Activated naive CD4-positive, alpha-beta T cell treated with anti-CD3 and anti-CD28 coated beads, Interleukin-2, amount 50 U/mL, for 24 hours (primary cell): Measurements from ENCODE around the gene TMEM201.

Experiments used
- H3K27ac Mint-ChIP-seq: one replicate; pipeline ENCODE4 v1.8.0; 2021; ENCODE audit warnings: mild to moderate bottlenecking, mixed read lengths
- H3K27me3 Mint-ChIP-seq: one replicate; pipeline ENCODE4 v1.8.0; 2021; ENCODE audit warnings: mixed read lengths
- H3K36me3 Mint-ChIP-seq: one replicate; pipeline ENCODE4 v1.8.0; 2021; ENCODE audit warnings: mixed read lengths
- H3K4me1 Mint-ChIP-seq: one replicate; pipeline ENCODE4 v1.8.0; 2021; ENCODE audit warnings: mixed read lengths
- H3K4me3 Mint-ChIP-seq: one replicate; pipeline ENCODE4 v1.8.0; 2021; ENCODE audit warnings: mild to moderate bottlenecking, mixed read lengths
- H3K9me3 Mint-ChIP-seq: one replicate; pipeline ENCODE4 v1.8.0; 2021; ENCODE audit warnings: mixed read lengths

The TMEM201 gene

DNA sequence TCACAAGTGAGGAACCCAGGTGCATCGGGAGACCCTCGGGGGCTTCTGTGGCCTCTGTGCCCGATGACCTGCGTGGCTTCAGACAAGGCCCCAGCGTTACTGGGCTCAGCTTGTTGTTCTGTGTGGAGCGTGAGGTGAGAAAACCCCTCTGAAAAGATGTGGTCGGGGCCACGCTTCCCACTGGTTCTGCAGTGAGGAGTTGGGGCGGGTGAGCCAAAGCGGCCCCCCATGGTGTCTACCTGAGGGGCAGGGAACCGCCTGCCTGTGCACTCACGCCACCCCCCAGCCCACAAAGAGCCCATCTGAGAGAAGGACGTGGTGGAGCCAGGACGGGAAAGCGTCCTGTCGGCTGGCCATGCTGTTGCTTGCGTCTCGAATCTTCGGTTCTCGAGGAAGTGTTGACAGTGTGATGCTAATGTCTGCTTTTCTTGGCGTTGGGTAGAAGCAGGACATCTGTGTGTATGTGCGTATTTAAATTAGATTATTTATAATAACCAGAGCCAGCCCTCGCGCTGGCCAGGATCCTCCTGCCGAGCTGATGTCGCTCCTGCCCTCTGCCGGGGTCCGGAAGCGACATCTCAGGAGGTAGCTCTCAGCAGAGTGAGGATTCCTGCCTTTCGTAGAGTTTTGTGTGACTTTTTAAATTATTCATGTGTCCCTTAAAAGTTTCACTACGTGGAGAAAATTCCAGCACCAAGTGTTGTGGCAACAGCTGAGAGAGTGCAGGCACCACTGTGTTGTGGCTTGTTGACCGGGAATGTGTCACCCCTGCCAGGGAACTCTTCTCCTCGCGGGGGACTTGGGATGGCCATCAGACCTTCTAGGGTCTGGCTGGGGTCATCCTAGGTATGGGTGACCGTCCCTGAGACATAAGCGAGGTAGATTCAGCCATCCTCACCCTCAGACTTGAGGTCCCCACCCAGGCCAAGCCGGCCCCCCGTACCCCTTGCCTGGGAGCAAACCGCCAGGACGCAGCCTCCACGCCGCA, 15.3 kb downstream of the TMEM201 start:
- Mint-ChIP-seq H3K9me3 (no peaks in the 10 kb centered on the region), H3K27me3 (no peaks in the 10 kb centered on the region), H3K27ac (no peak overlapping the region), H3K4me1 (no peaks in the 10 kb centered on the region), H3K36me3 (no peaks in the 10 kb centered on the region), H3K4me3 (no peak overlapping the region)

DNA sequence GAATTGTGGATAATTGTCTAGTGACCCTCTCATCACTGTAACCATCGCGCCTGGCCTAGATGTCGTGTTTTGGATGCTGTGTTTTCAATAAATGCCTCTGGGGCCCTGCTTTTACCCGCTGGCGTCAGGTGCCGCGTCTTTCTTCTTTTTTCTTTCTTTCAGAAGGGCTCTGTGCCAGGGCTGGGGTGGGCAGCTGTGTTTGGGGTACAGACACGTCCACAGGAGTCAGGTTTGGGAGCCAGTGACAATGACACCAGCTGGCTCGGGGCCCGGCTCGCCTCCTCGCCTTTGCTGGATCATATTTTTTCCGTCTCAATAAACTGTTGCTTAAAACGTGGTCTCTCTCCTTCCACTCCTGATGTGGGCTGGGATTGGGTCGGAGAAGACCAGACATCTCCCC, 16.1 kb downstream of the TMEM201 start:
- Mint-ChIP-seq H3K4me3 (no peak overlapping the region), H3K9me3 (no peaks in the 10 kb centered on the region), H3K36me3 (no peaks in the 10 kb centered on the region), H3K4me1 (no peaks in the 10 kb centered on the region), H3K27me3 (no peaks in the 10 kb centered on the region), H3K27ac (no peak overlapping the region)

DNA sequence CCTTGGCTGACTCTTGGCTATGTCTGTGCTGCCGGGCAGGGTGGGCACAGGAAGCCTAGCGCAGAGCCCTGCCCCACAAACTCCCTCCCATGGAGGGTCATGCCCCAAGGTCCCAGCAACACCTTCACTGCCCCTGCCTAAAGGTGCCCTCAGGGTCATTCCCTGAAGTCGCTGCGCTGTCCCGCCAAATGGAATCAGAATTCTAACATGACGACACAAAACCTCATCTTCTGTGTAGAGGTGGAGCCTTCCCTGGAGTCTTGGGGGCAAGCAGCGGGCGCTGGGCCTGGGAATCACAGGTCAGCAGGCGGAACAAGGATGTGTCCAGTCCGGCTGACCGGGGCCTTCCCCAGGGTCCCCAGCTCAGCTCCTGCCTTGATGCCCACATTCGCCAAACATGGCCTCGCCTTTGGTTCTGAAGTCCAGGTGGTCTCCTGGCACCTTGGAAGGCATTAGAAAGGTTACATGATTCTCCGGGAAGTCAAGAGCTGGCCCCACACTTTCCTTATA, 17.3 kb downstream of the TMEM201 start:
- Mint-ChIP-seq H3K27me3 (no peaks in the 10 kb centered on the region), H3K36me3 (no peaks in the 10 kb centered on the region), H3K27ac (no peak overlapping the region), H3K9me3 (no peaks in the 10 kb centered on the region), H3K4me3 (no peak overlapping the region), H3K4me1 (no peaks in the 10 kb centered on the region)

DNA sequence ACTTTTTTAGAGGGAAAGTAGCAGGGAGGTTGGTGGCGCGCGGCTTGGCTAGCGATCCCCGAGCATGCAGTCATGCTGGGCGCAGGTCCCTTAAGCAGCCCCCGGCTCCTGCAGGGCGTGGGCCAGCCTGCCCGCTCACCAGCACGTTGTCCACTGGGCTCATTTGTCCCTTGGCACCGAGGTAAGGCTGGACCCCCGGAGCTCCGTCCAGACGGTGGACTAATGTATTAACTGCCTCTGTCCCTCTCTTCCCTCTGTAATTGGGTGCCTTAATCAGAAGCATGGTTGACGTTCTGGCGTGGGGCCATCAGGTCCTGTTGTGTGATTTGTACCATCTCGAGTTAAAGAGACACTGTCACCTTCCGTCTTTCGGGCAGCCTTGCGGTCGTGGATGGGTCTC, 17.7 kb downstream of the TMEM201 start:
- Mint-ChIP-seq H3K27me3 (no peaks in the 10 kb centered on the region), H3K27ac (no peak overlapping the region), H3K4me1 (no peaks in the 10 kb centered on the region), H3K4me3 (no peak overlapping the region), H3K9me3 (no peaks in the 10 kb centered on the region), H3K36me3 (no peaks in the 10 kb centered on the region)

DNA sequence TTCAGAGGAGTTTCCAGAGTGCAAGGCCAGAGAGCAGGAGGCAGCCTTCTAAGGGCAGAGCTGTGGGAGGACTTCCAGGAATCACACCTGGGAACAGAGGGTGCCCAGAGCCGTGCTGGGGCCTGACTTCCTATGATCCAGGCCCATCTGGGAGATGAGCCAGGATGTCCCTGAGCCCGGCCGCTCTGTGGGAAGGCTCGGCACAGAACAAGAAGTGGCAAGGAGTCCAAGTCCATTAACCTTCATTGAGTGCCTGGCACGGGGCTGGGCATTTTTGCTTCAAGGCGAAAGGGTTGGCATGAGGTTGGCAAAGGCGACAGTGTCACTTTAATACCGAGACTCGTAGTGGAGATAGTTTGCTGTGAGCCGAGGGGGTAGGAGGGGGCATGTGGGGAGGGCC, 18.2 kb downstream of the TMEM201 start:
- Mint-ChIP-seq H3K4me3 (no peak overlapping the region), H3K36me3 (no peaks in the 10 kb centered on the region), H3K27ac (no peak overlapping the region), H3K27me3 (no peaks in the 10 kb centered on the region), H3K4me1 (no peaks in the 10 kb centered on the region), H3K9me3 (no peaks in the 10 kb centered on the region)

DNA sequence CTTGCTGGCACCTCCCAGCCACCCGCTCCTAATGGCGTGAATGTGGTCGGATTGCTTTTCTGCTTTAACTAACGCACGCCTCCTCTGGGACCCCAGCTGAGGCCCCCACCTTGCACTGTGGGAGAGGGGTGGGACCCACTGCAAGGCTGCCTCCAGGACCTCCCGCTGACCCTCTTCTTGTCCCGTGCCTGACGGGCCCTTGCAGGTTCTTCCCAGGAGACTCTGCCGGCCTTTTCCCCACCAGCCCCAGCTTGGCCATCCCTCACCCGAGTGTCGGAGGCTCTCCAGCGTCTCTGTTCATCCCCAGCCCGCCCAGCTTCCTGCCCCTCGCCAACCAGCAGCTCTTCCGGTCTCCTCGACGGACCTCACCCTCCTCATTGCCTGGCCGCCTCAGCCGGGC, 18.6 kb downstream of the TMEM201 start:
- no peaks in the 10 kb centered on the region for H3K27me3 Mint-ChIP-seq
- H3K36me3 Mint-ChIP-seq: no peaks in the 10 kb centered on the region
- H3K27ac Mint-ChIP-seq: no peak overlapping the region
- H3K9me3 Mint-ChIP-seq: no peaks in the 10 kb centered on the region
- no peak overlapping the region for H3K4me3 Mint-ChIP-seq
- no peaks in the 10 kb centered on the region for H3K4me1 Mint-ChIP-seq

DNA sequence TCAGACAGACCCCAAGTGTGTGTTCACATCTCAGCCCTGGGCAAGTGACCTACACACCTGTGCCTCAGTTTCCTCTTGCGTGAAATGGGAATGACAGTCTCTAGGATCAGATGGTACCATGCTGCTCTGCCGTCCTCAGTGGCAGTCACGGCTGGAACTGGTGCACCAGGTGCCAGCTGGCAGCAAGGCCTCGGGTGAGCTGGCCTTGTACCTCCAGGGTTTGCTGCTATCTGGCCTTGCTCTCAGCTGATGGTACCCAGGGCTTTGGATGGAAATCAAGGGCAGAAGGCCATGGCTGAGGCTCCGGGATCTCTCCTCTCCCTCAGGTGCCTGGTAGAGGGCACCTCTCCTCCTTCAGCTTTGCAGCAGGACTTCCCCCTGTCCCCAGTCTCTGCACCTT, 21.3 kb downstream of the TMEM201 start:
- Mint-ChIP-seq H3K9me3 (no peaks in the 10 kb centered on the region), H3K4me3 (no peak overlapping the region), H3K36me3 (no peaks in the 10 kb centered on the region), H3K4me1 (no peaks in the 10 kb centered on the region), H3K27me3 (no peaks in the 10 kb centered on the region), H3K27ac (no peak overlapping the region)

DNA sequence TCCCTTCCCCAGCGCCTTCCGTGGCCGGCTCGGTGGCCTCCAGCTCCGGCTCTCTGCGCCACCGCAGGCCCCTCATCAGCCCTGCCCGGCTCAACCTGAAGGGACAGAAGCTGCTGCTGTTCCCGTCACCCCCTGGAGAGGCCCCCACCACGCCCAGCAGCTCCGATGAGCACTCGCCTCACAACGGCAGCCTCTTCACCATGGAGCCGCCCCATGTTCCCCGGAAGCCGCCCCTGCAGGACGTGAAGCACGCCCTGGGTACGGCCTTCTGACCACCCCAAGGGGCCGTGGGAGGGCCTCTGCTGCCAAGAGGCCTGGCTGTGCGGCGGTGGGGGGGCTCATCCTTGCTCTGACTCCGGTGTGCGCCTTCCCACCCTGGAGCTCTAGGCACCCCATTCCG, 21.8 kb downstream of the TMEM201 start:
- Mint-ChIP-seq H3K4me3 (no peak overlapping the region), H3K27ac (no peak overlapping the region), H3K27me3 (no peaks in the 10 kb centered on the region), H3K36me3 (no peaks in the 10 kb centered on the region), H3K4me1 (no peaks in the 10 kb centered on the region), H3K9me3 (no peaks in the 10 kb centered on the region)

DNA sequence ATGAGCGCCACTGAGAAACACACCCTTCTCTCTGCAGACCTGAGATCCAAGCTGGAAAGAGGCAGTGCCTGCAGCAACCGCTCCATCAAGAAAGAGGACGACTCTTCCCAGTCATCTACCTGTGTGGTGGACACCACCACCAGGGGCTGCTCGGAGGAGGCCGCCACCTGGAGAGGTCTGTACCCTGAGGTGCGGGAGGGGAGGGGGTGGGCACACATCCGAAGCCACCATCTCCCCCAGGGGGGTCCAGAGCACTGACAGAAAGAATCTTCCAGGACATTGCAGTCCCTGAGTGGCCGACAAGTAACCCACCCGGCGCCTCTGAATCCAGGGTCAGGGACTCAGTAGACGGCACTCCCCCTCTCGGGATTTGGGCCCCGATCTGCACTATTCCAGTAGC, 23.0 kb downstream of the TMEM201 start:
- H3K4me1 Mint-ChIP-seq: no peaks in the 10 kb centered on the region
- H3K4me3 Mint-ChIP-seq: no peak overlapping the region
- H3K36me3 Mint-ChIP-seq: no peaks in the 10 kb centered on the region
- no peak overlapping the region for H3K27ac Mint-ChIP-seq
- H3K9me3 Mint-ChIP-seq: no peaks in the 10 kb centered on the region
- H3K27me3 Mint-ChIP-seq: no peaks in the 10 kb centered on the region

DNA sequence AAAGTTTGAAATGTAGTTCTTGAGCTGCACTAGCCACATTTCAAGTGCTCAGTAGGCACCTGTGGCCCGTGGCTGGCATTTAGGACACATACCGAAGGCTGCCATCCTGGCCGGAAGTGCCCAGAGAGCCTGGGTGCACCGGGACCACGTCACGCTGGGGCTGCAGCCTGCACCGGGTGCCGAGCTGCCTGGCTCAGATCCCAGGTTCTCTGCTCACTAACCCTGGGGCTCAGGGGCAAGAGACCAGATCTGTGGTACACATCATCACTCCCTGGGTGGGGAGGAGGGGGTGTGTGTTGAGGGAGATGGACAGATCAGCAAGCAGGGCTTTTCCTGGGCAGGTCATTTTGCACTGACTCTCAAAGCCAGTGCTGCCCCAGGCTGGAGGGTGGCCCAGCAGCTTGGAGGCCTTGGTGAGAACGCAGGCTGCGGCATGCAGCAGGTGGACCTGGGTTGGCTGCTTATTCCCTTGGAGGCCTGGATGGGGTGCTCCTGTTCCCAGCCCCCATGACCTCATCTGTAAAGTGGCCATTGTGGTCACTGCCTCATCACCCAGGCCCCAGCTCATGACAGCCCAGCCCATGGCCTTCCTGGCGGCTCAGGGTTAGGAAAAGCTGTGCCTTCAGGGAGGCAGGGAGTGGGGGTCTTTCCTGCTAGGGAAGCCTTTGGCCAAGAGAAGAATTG, 23.6 kb downstream of the TMEM201 start:
- Mint-ChIP-seq H3K36me3 (no peaks in the 10 kb centered on the region), H3K4me3 (no peak overlapping the region), H3K9me3 (no peaks in the 10 kb centered on the region), H3K27me3 (no peaks in the 10 kb centered on the region), H3K4me1 (no peaks in the 10 kb centered on the region), H3K27ac (no peak overlapping the region)

DNA sequence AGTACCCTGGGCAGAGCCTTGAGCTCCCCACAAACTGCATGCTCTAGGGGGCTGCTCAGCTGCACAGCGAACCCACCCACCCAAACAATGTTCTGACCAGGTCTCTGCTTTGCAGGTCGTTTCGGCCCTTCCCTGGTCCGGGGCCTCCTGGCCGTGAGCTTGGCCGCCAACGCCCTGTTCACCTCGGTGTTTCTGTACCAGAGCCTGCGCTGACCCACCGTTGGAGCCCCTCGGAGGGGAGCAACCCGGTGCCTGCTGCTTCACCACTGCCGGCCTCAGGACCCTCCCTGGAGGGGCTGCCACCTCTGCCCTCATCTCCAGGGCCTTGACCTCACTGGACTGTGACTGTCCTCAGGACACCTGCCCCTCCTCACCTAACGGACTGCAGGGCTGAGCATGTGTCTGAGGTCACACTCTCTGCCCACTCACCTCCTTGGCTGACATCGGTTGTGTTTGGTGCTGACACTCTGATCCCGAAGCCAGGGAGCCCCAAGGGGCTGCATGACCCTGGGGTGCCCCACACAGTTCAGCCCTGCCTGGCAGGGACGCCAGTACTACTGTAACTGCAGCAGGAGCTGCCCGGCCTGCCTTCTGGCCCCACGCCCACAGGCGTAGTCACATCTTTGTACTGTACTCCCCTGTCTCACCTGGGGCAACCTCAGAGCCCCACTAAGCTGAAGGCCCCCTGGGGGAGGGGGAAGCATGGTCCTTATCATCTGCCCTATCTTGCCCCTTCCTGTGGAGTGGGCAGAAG, 24.3 kb downstream of the TMEM201 start:
- Mint-ChIP-seq H3K27ac (no peak overlapping the region), H3K27me3 (no peaks in the 10 kb centered on the region), H3K36me3 (no peaks in the 10 kb centered on the region), H3K4me3 (no peak overlapping the region), H3K4me1 (no peaks in the 10 kb centered on the region), H3K9me3 (no peaks in the 10 kb centered on the region)

DNA sequence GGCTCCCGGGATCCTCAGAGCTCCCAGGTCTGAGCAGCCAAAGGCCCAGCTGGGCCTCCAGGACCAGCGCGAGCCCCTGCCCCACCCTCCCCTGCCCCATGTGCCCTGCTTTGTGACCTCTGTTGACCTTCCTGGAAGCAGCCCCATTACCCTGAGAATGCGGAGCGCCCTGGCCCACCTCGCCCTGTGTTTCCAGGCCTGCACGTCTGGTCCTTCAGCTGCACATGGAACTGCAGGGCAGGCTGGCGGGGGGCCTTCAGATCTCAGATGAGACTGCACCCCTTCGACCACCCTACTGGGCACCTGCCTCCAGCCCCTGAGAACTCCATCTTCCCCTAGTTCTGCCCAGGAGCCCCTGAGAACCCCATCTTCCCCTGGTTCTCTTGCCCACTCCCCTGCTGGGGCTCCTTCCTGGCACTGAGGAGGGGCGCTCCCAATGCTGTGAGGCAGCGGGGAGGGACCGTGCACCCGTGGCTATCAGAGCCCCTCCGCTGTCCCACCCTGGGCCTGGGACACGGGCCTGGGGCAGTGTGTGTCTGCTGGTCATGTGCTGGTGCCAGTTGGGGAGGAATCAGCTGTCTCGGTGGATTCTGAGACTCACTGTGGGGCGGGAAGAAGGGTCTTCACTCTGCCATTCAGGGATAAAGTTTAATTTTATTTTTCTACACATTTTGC, 25.1 kb downstream of the TMEM201 start:
- no peaks in the 10 kb centered on the region for H3K36me3 Mint-ChIP-seq
- H3K4me3 Mint-ChIP-seq: no peak overlapping the region
- H3K27ac Mint-ChIP-seq: no peak overlapping the region
- no peaks in the 10 kb centered on the region for H3K9me3 Mint-ChIP-seq
- H3K4me1 Mint-ChIP-seq: no peaks in the 10 kb centered on the region
- no peaks in the 10 kb centered on the region for H3K27me3 Mint-ChIP-seq

DNA sequence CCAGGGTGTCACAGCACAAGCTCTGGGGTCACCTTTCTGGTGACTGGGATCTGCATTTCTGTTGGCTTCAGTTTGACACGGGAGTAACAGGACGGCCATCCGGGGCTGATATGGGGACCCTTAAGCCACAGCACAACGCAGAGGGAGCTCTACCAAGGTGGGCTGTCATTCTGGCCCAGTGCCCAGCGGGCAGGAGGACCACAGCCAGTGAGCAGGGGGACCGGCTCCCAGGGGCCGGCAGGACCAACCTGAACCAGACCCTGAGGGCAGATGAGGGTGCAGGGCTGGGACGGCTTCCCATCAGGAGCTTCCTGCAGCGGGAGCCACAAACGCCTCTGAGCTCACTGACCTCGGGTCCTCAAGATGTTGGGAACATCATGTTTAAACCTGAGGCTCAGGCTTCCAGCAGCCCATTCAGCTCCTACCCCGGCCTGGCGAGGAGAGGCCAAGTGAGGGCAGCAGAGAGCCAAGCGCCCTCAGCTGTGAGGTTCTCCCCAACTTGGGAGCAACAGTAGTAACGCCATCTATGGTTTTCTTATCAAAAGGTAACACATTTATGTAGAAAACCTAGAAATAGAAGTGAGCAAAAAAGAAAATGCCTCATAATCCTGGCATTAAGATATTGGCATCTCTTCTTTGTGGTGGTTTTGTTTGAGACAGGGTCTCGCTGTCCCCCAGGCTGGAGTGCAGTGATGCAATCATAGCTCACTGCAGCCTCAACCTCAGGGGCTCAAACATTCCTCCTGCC, 26.8 kb downstream of the TMEM201 start:
- H3K9me3 Mint-ChIP-seq: no peaks in the 10 kb centered on the region
- no peaks in the 10 kb centered on the region for H3K36me3 Mint-ChIP-seq
- no peak overlapping the region for H3K4me3 Mint-ChIP-seq
- no peaks in the 10 kb centered on the region for H3K4me1 Mint-ChIP-seq
- no peak overlapping the region for H3K27ac Mint-ChIP-seq
- H3K27me3 Mint-ChIP-seq: no peaks in the 10 kb centered on the region

DNA sequence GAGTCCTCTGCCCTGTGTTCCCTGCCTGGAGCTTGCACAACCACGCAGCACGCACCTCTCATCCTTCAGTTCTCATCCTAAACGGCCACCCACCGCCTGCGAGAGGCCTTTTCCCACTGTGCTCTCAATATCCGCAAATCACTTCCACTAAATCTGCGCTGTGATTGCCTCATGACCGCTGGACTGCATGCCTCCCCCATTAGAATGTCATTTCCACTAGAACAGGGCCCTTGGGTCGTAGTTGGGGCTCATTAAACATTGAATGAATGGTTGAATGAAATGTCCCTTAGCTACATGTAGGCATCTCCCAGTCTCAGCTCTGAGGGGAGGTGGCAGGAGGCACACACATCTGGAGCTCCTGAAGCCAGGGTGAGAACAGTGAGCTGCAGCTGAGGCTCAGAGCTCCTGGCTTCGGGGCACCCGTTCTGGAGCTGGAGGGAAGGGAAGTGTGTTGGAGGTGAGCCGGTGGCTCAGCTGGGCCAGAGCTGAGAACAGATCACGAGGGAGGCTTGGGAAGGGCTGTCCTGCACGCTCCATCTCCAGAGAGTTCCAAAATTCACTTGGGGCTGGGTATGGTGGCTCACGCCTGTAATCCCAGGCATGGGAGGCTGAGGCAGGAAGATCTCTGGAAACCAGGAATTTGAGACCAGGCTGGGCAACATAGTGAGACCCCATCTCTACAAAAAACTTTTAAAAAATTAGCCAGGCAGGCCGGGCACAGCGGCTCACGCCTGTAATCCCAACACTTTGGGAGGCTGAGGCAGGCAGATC, 30.4 kb downstream of the TMEM201 start:
- Mint-ChIP-seq H3K4me1 (no peaks in the 10 kb centered on the region), H3K27ac (no peak overlapping the region), H3K4me3 (no peak overlapping the region), H3K9me3 (no peaks in the 10 kb centered on the region), H3K36me3 (no peaks in the 10 kb centered on the region), H3K27me3 (no peaks in the 10 kb centered on the region)
